HG03342 (cell line): ENCODE results near the gene VSIG8.
"Not testable (repeated sequence)": the region's sequence is repeated elsewhere in the genome, so short reads cannot be mapped to it uniquely, and the experiment has no call there.

Source experiments
- ATAC-seq: cut with Tn5 transposase; IDR thresholded peaks from one replicate; pipeline ENCODE4 v1.9.1; 2021; ENCODE audit warnings: mild to moderate bottlenecking, moderate library complexity; ENCODE audit not compliant: unreplicated experiment

Gene VSIG8

GRCh38 chr1:159862557-159862956, at the start of gene VSIG8:
Gene VSIG8 (minus strand): TSS chr1:159862657. CDS start chr1:159862521, 136 bp downstream.
- no peak for ATAC-seq

GRCh38 chr1:159911326-159912070, 49.0 kb upstream of the VSIG8 start:
- ATAC-seq = no peak

- ATAC-seq = no peak
These were observed 45.8 kb upstream of the VSIG8 start for GRCh38 chr1:159908031-159908940.

GRCh38 chr1:159906960-159907359, 44.5 kb upstream of the VSIG8 start:
- ATAC-seq = no peak

GRCh38 chr1:159904036-159904435, 41.6 kb upstream of the VSIG8 start:
- not testable (repeated sequence) for ATAC-seq

GRCh38 chr1:159902541-159902940, 40.1 kb upstream of the VSIG8 start:
- ATAC-seq = no peak

GRCh38 chr1:159900755-159901360, 38.4 kb upstream of the VSIG8 start:
- no peak for ATAC-seq

- no peak for ATAC-seq
These were observed 37.7 kb upstream of the VSIG8 start, which contains the start of gene CFAP45 for GRCh38 chr1:159900086-159900680. Gene CFAP45 (minus strand): TSS chr1:159900165. CDS start chr1:159900098, 67 bp downstream.

GRCh38 chr1:159899634-159900033, 37.2 kb upstream of the VSIG8 start:
- not testable (repeated sequence) for ATAC-seq

- no peak for ATAC-seq
These were observed 36.1 kb upstream of the VSIG8 start for GRCh38 chr1:159898527-159898926.

- ATAC-seq = no peak
These were observed 35.5 kb upstream of the VSIG8 start for GRCh38 chr1:159897962-159898361.

GRCh38 chr1:159896546-159896930, 34.1 kb upstream of the VSIG8 start:
- ATAC-seq = no peak

- no peak for ATAC-seq
These were observed 33.5 kb upstream of the VSIG8 start for GRCh38 chr1:159895836-159896545.

- no peak for ATAC-seq
These were observed 32.8 kb upstream of the VSIG8 start for GRCh38 chr1:159895286-159895685.

GRCh38 chr1:159892944-159893343, 30.5 kb upstream of the VSIG8 start:
- no peak for ATAC-seq

GRCh38 chr1:159891275-159892157, 29.1 kb upstream of the VSIG8 start:
- peak; percentile 57 for ATAC-seq

- no peak for ATAC-seq
These were observed 27.9 kb upstream of the VSIG8 start for GRCh38 chr1:159890390-159890789.

- ATAC-seq = peak; percentile 93
These were observed 27.4 kb upstream of the VSIG8 start for GRCh38 chr1:159889821-159890252.

GRCh38 chr1:159889202-159889601, 26.7 kb upstream of the VSIG8 start:
- peak; percentile 31 for ATAC-seq
